Chondrocyte (in vitro differentiated cells): Measurements from ENCODE around the gene KRT4. TPM values are rescaled to one million over a fixed set of nuclear protein-coding genes. Genes with fewer than 3 reads are reported as not detected.
"Not testable (repeated sequence)": the region's sequence is repeated elsewhere in the genome, so short reads cannot be mapped to it uniquely, and the experiment has no call there.

Experiments
- DNase-seq: peaks from one replicate; pipeline ENCODE4 v3.0.0; 2021; ENCODE audit warnings: mixed read lengths, low spot score
- H3K27ac Mint-ChIP-seq: one replicate; pipeline ENCODE4 v1.8.0; 2021; ENCODE audit warnings: mild to moderate bottlenecking, moderate library complexity, mixed read lengths; ENCODE audit not compliant: unreplicated experiment
- H3K27me3 Mint-ChIP-seq: 2 replicates; pipeline ENCODE4 v1.8.0; 2021; ENCODE audit warnings: low read depth, mixed read lengths
- H3K36me3 Mint-ChIP-seq: 2 replicates; pipeline ENCODE4 v1.8.0; 2021; ENCODE audit warnings: low read depth, mixed read lengths
- H3K4me1 Mint-ChIP-seq: 2 replicates; pipeline ENCODE4 v1.8.0; 2021; ENCODE audit warnings: low read depth, mild to moderate bottlenecking, mixed read lengths
- H3K4me3 Mint-ChIP-seq: one replicate; pipeline ENCODE4 v1.8.0; 2021; ENCODE audit warnings: mild to moderate bottlenecking, moderate library complexity, mixed read lengths; ENCODE audit not compliant: unreplicated experiment
- H3K9me3 Mint-ChIP-seq: 2 replicates; pipeline ENCODE4 v1.8.0; 2021; ENCODE audit warnings: low read depth, mixed read lengths
- CTCF ChIP-seq: fragments of 200-600 bp; sonication (generic); IDR thresholded peaks from 2 replicates; pipeline ENCODE4 v1.5.0; 2021; ENCODE audit warnings: antibody characterized with exemption, mild to moderate bottlenecking, moderate library complexity
- total RNA-seq: library from RNA; stranded (reverse); gene quantifications from 3 replicates; pipeline ENCODE4 v1.2.1, GENCODE V29; 2021

Gene KRT4
- total RNA-seq, 1 donor from 2014 or later: 0.90 TPM

- H3K27me3 Mint-ChIP-seq: peaks cover 57% of the 10 kb centered on the region
- H3K36me3 Mint-ChIP-seq: no peaks in the 10 kb centered on the region
- H3K27ac Mint-ChIP-seq: no peak overlapping the region
- H3K4me3 Mint-ChIP-seq: no peak overlapping the region
- H3K9me3 Mint-ChIP-seq: peaks cover 11% of the 10 kb centered on the region
- no peak for TF ChIP-seq CTCF
- H3K4me1 Mint-ChIP-seq: no peaks in the 10 kb centered on the region
- DNase-seq: no peak
These were observed 48.2 kb downstream of the KRT4 start for GRCh38 chr12:52765702-52766101.

- DNase-seq: no peak
- Mint-ChIP-seq H3K9me3 (peaks cover 15% of the 10 kb centered on the region), H3K4me3 (no peak overlapping the region), H3K36me3 (no peaks in the 10 kb centered on the region), H3K27ac (no peak overlapping the region), H3K4me1 (no peaks in the 10 kb centered on the region), H3K27me3 (peaks cover 48% of the 10 kb centered on the region)
- TF ChIP-seq CTCF: no peak
These were observed 49.9 kb downstream of the KRT4 start for GRCh38 chr12:52763991-52764390.

GRCh38 chr12:52763036-52763659, 50.8 kb downstream of the KRT4 start:
- no peak for DNase-seq
- Mint-ChIP-seq H3K9me3 (peaks cover 15% of the 10 kb centered on the region), H3K27me3 (peaks cover 43% of the 10 kb centered on the region), H3K4me1 (no peaks in the 10 kb centered on the region), H3K4me3 (no peak overlapping the region), H3K27ac (no peak overlapping the region), H3K36me3 (no peaks in the 10 kb centered on the region)
- TF ChIP-seq CTCF: no peak

GRCh38 chr12:52761802-52762201, 52.1 kb downstream of the KRT4 start:
- TF ChIP-seq CTCF: no peak
- H3K36me3 Mint-ChIP-seq: no peaks in the 10 kb centered on the region
- no peak for DNase-seq
- no peaks in the 10 kb centered on the region for H3K4me1 Mint-ChIP-seq
- H3K27ac Mint-ChIP-seq: no peak overlapping the region
- peaks cover 15% of the 10 kb centered on the region for H3K9me3 Mint-ChIP-seq
- peaks cover 32% of the 10 kb centered on the region for H3K27me3 Mint-ChIP-seq
- no peak overlapping the region for H3K4me3 Mint-ChIP-seq

GRCh38 chr12:52761218-52761617, 52.7 kb downstream of the KRT4 start:
- H3K4me1 Mint-ChIP-seq, DNase-seq, H3K4me3 Mint-ChIP-seq, H3K36me3 Mint-ChIP-seq, H3K27ac Mint-ChIP-seq: not testable (repeated sequence)
- Mint-ChIP-seq H3K27me3 (peaks cover 28% of the 10 kb centered on the region), H3K9me3 (peaks cover 15% of the 10 kb centered on the region)

- Mint-ChIP-seq H3K9me3 (peaks cover 15% of the 10 kb centered on the region), H3K4me1 (no peaks in the 10 kb centered on the region)
These were observed 53.3 kb downstream of the KRT4 start for GRCh38 chr12:52760623-52761022.

More at GRCh38 chr12:52760623-52761022, 53.3 kb downstream of the KRT4 start:
- Mint-ChIP-seq H3K36me3 (no peaks in the 10 kb centered on the region), H3K27me3 (peaks cover 24% of the 10 kb centered on the region), H3K4me3 (no peak overlapping the region), H3K27ac (no peak overlapping the region)
- TF ChIP-seq CTCF: no peak
- DNase-seq: no peak
